Liver (tissue), 9 donors: Measurements from ENCODE around the gene POLD3. TPM values are rescaled to one million over a fixed set of nuclear protein-coding genes. Genes with fewer than 3 reads are reported as not detected.
A peak's percentile ranks its signal among the peaks of the same experiment; 100 is the strongest.

Source experiments
- DNase-seq: peaks from one replicate; pipeline ENCODE4 v3.0.0-alpha.2; 2017; ENCODE audit warnings: low spot score
- H3K27ac ChIP-seq, 2 donors: one replicate each; pipeline ENCODE4 v1.7.0; 2013; ENCODE audit warnings: inconsistent platforms in 2 of 2, low read length in 2 of 2, control low read depth in 1 of 2, low read depth in 1 of 2, mild to moderate bottlenecking in 1 of 2
- H3K27me3 ChIP-seq, 4 donors: one replicate each; pipeline versions ENCODE4 v1.6.1 to v1.7.0; 2013; ENCODE audit warnings: low read length in 3 of 4, inconsistent platforms in 1 of 4, mild to moderate bottlenecking in 1 of 4, moderate library complexity in 1 of 4; ENCODE audit not compliant: control insufficient read depth in 4 of 4, insufficient read depth in 4 of 4
- H3K36me3 ChIP-seq, 4 donors: one replicate each; pipeline versions ENCODE4 v1.6.1 to v1.7.0; 2013; ENCODE audit warnings: low read length in 3 of 4, mild to moderate bottlenecking in 3 of 4, low read depth in 1 of 4, moderate library complexity in 1 of 4; ENCODE audit not compliant: control insufficient read depth in 4 of 4, insufficient read depth in 3 of 4
- H3K4me1 ChIP-seq, 4 donors: one replicate each; pipeline versions ENCODE4 v1.6.1 to v1.7.0; 2013; ENCODE audit warnings: low read length in 3 of 4, mild to moderate bottlenecking in 3 of 4, moderate library complexity in 1 of 4; ENCODE audit not compliant: control insufficient read depth in 4 of 4, insufficient read depth in 4 of 4
- H3K4me3 ChIP-seq, 3 donors: one replicate each; pipeline versions ENCODE4 v1.6.1 to v1.7.0; 2013; ENCODE audit warnings: low read length in 3 of 3, control low read depth in 1 of 3, low read depth in 1 of 3, mild to moderate bottlenecking in 1 of 3
- H3K9ac ChIP-seq, 2 donors: one replicate each; pipeline ENCODE4 v1.7.0; 2013; ENCODE audit warnings: low read length in 2 of 2, mild to moderate bottlenecking in 2 of 2, moderate library complexity in 2 of 2, control low read depth in 1 of 2, low read depth in 1 of 2
- H3K9me3 ChIP-seq, 4 donors: one replicate each; pipeline versions ENCODE4 v1.6.1 to v1.7.0; 2013; ENCODE audit warnings: low read length in 3 of 4; ENCODE audit not compliant: control insufficient read depth in 4 of 4
- CTCF ChIP-seq: fragments of 150-350 bp; IDR thresholded peaks from 2 replicates; pipeline ENCODE4 v1.5.1; 2017; ENCODE audit warnings: improper control_type of control experiment, low read depth, low read length; ENCODE audit not compliant: missing input control
- EGR1 ChIP-seq, 2 donors: IDR thresholded peaks; 2 replicates each; pipeline ENCODE4 v1.6.1; 2016 to 2018; ENCODE audit warnings: antibody characterized with exemption in 2 of 2, low read depth in 2 of 2
- FOXA2 ChIP-seq: IDR thresholded peaks from 2 replicates; pipeline ENCODE4 v1.6.1; 2016; ENCODE audit warnings: antibody characterized with exemption
- HNF4A ChIP-seq, 2 donors: conservative IDR thresholded peaks; 2 replicates each; pipeline ENCODE4 v1.6.1; 2016; ENCODE audit warnings: antibody characterized with exemption in 2 of 2, mild to moderate bottlenecking in 2 of 2
- JUND ChIP-seq, 2 donors: IDR thresholded peaks; 2 replicates each; pipeline ENCODE4 v1.6.1; 2016; ENCODE audit warnings: antibody characterized with exemption in 2 of 2
- MAX ChIP-seq: IDR thresholded peaks from 2 replicates; pipeline ENCODE4 v1.6.1; 2016; ENCODE audit warnings: antibody characterized with exemption
- NR2F2 ChIP-seq: IDR thresholded peaks from 2 replicates; pipeline ENCODE4 v1.6.1; 2016; ENCODE audit warnings: antibody characterized with exemption
- SP1 ChIP-seq: IDR thresholded peaks from 2 replicates; pipeline ENCODE4 v1.6.1; 2018; ENCODE audit warnings: antibody characterized with exemption, mild to moderate bottlenecking
- ZBTB33 ChIP-seq: IDR thresholded peaks from 2 replicates; pipeline ENCODE4 v1.6.1; 2016; ENCODE audit warnings: antibody characterized with exemption
- WGBS: extraction: QIAGEN DNeasy Blood & Tissue Kit; methylation state at CpG from one replicate; pipeline ENCODE4 v1.1.7; 2013; 5-methylcytosine and 5-hydroxymethylcytosine counted together
- polyA plus RNA-seq, 2 donors: library from polyadenylated mRNA; stranded (reverse) in 1 of 2; unstranded in 1 of 2; fragments of 200-250 nt in 1 of 2; fragments of >200 nt in 1 of 2; fragmentation: Nextera tagmentation in 1 of 2; extraction: Ambion mirVana in 1 of 2; gene quantifications; one replicate each; pipeline versions ENCODE4 v1.2.1 to v1.2.3, GENCODE V29; 2013 to 2015
- total RNA-seq, 2 donors: library from RNA; depleted of rRNA; stranded (reverse); fragments of >200 nt; gene quantifications; one replicate each; pipeline ENCODE4 v1.2.3, GENCODE V29; 2014
- donor health status: healthy.
- donor health status: healthy.
- donor health status: healthy.
- donor health status: healthy.
- donor health status: healthy.

POLD3 gene
- total and polyA plus RNA-seq, 4 donors, result 3.0 to 8.3 (median 5.0) TPM

GRCh38 chr11:74682731-74683278 is 90.4 kb downstream of the POLD3 start:
- Histone ChIP-seq H3K4me3 (peak overlapping the region in 2 of 3 donors; percentile 23 to 46), H3K27me3 (no peaks in the 10 kb centered on the region), H3K9me3 (no peaks in the 10 kb centered on the region), H3K9ac (peak overlapping the region in 1 of 2 donors; percentile 55), H3K36me3 (no peaks in the 10 kb centered on the region), H3K27ac (peak overlapping the region in 1 of 2 donors; percentile 8), H3K4me1 (peaks cover 7 to 20% (median 13%) of the 10 kb centered on the region in 4 donors)
- WGBS, result 91% methylated on average over 14 of the region's 14 CpGs
- no peak for DNase-seq
- peak; percentile 48 to 64 for TF ChIP-seq HNF4A (conservative IDR thresholded peaks at IDR 0.05)
- no peak for TF ChIP-seq CTCF

- Histone ChIP-seq H3K9ac (peak overlapping the region in 1 of 2 donors; percentile 63), H3K4me1 (peaks cover 7 to 20% (median 13%) of the 10 kb centered on the region in 4 donors), H3K27ac (peak overlapping the region in 1 of 2 donors; percentile 8), H3K4me3 (peak overlapping the region in 2 of 3 donors; percentile 23 to 46), H3K27me3 (no peaks in the 10 kb centered on the region), H3K36me3 (no peaks in the 10 kb centered on the region), H3K9me3 (no peaks in the 10 kb centered on the region)
- TF ChIP-seq NR2F2 (no peak), MAX (no peak), SP1 (no peak), CTCF (peak; percentile 28), ZBTB33 (no peak), HNF4A (conservative IDR thresholded peaks at IDR 0.05) (no peak), JUND (IDR thresholded peaks at IDR 0.05) (no peak), EGR1 (IDR thresholded peaks at IDR 0.05; ENCODE audit: low read depth in 2 of 2) (no peak), FOXA2 (no peak)
- no peak for DNase-seq
- 9% methylated on average over 59 of the region's 59 CpGs for WGBS
Measured at GRCh38 chr11:74683279-74683871, 91.0 kb downstream of the POLD3 start.
